Astrocyte (in vitro differentiated cells and primary cell): ENCODE results near the gene MLN. TPM values are rescaled to one million over a fixed set of nuclear protein-coding genes. Genes with fewer than 3 reads are reported as not detected.

Source experiments
- DNase-seq: peaks from one replicate; pipeline ENCODE4 v3.0.0-alpha.2; 2010; ENCODE audit warnings: low read depth
- FAIRE-seq: peaks from 2 replicates; lab custom pipeline; 2011; peaks lifted over from hg19 to GRCh38; lab: Jason Lieb, UNC
- H2AFZ ChIP-seq: 2 replicates; pipeline ENCODE4 v1.6.0; 2012; ENCODE audit warnings: low read depth, low read length, inconsistent platforms
- H3K27ac ChIP-seq: 2 replicates; pipeline ENCODE4 v1.5.1; 2011; ENCODE audit warnings: low read depth, low read length, inconsistent platforms
- H3K27me3 ChIP-seq: 2 replicates; pipeline ENCODE4 v1.6.0; 2011; ENCODE audit warnings: low read length, inconsistent platforms; ENCODE audit not compliant: insufficient read depth
- H3K36me3 ChIP-seq: 2 replicates; pipeline ENCODE4 v1.5.1; 2011; ENCODE audit warnings: low read length, inconsistent platforms; ENCODE audit not compliant: insufficient read depth
- H3K4me1 ChIP-seq: 2 replicates; pipeline ENCODE4 v1.5.1; 2011; ENCODE audit warnings: low read length, inconsistent platforms; ENCODE audit not compliant: insufficient read depth
- H3K4me2 ChIP-seq: 2 replicates; pipeline ENCODE4 v1.6.0; 2012; ENCODE audit warnings: low read length, inconsistent platforms
- H3K4me3 ChIP-seq: 2 replicates; pipeline ENCODE4 v1.5.1; 2011; ENCODE audit warnings: low read depth, mild to moderate bottlenecking, low read length, inconsistent platforms; ENCODE audit not compliant: insufficient read depth
- H3K79me2 ChIP-seq: 2 replicates; pipeline ENCODE4 v1.6.0; 2012; ENCODE audit warnings: mild to moderate bottlenecking, low read length, inconsistent platforms; ENCODE audit not compliant: insufficient read depth
- H3K9ac ChIP-seq: 2 replicates; pipeline ENCODE4 v1.6.0; 2012; ENCODE audit warnings: mild to moderate bottlenecking, low read length, inconsistent platforms
- H3K9me3 ChIP-seq: 2 replicates; pipeline ENCODE4 v1.5.1; 2012; ENCODE audit warnings: low read depth, mild to moderate bottlenecking, low read length, inconsistent platforms; ENCODE audit not compliant: insufficient read depth
- H4K20me1 ChIP-seq: 2 replicates; pipeline ENCODE4 v1.6.0; 2012; ENCODE audit warnings: low read length, inconsistent platforms; ENCODE audit not compliant: insufficient read depth
- H3K27ac Mint-ChIP-seq: one replicate; pipeline ENCODE4 v1.8.0; 2021; ENCODE audit warnings: mild to moderate bottlenecking, mixed read lengths; ENCODE audit not compliant: unreplicated experiment
- H3K27me3 Mint-ChIP-seq: one replicate; pipeline ENCODE4 v1.8.0; 2021; ENCODE audit warnings: low read depth, mixed read lengths; ENCODE audit not compliant: unreplicated experiment
- H3K36me3 Mint-ChIP-seq: one replicate; pipeline ENCODE4 v1.8.0; 2021; ENCODE audit warnings: low read depth, mixed read lengths; ENCODE audit not compliant: unreplicated experiment
- H3K4me1 Mint-ChIP-seq: one replicate; pipeline ENCODE4 v1.8.0; 2021; ENCODE audit warnings: low read depth, mixed read lengths; ENCODE audit not compliant: unreplicated experiment
- H3K4me3 Mint-ChIP-seq: one replicate; pipeline ENCODE4 v1.8.0; 2021; ENCODE audit warnings: mild to moderate bottlenecking, moderate library complexity, mixed read lengths; ENCODE audit not compliant: unreplicated experiment
- H3K9me3 Mint-ChIP-seq: one replicate; pipeline ENCODE4 v1.8.0; 2021; ENCODE audit warnings: mild to moderate bottlenecking, mixed read lengths; ENCODE audit not compliant: unreplicated experiment
- CTCF ChIP-seq: IDR thresholded peaks from 2 replicates; pipeline ENCODE4 v1.5.1; 2011; ENCODE audit warnings: low read depth, mild to moderate bottlenecking, inconsistent platforms, low read length, moderate library complexity; ENCODE audit not compliant: insufficient read depth
- EZH2 ChIP-seq: IDR thresholded peaks from 2 replicates; pipeline ENCODE4 v1.6.1; 2012; ENCODE audit warnings: mild to moderate bottlenecking, low read length, inconsistent platforms; ENCODE audit not compliant: insufficient read depth
- total RNA-seq: library from RNA; stranded (reverse); gene quantifications from 2 replicates; pipeline ENCODE4 v1.2.1, GENCODE V29; 2021

Gene MLN
- total RNA-seq, 1 donor from 2014 or later: not detected

GRCh38 chr6:33757906-33758305 is 45.9 kb downstream of the MLN start:
- TF ChIP-seq EZH2 (no peak), CTCF (no peak)
- Histone ChIP-seq H3K9me3 (no peaks in the 10 kb centered on the region), H4K20me1 (no peaks in the 10 kb centered on the region), H3K27me3 (no peaks in the 10 kb centered on the region), H3K9ac (no peak overlapping the region), H3K27ac (no peak overlapping the region), H3K4me3 (no peak overlapping the region), H2AFZ (no peak overlapping the region), H3K36me3 (no peaks in the 10 kb centered on the region), H3K4me1 (no peaks in the 10 kb centered on the region), H3K4me2 (no peak overlapping the region), H3K79me2 (no peaks in the 10 kb centered on the region)
- H3K27ac Mint-ChIP-seq: no peak overlapping the region
- FAIRE-seq: no peak
- DNase-seq: no peak
- no peaks in the 10 kb centered on the region for H3K4me1 Mint-ChIP-seq
- peaks cover 5% of the 10 kb centered on the region for H3K27me3 Mint-ChIP-seq
- H3K4me3 Mint-ChIP-seq: no peak overlapping the region
- H3K9me3 Mint-ChIP-seq: no peaks in the 10 kb centered on the region
- no peaks in the 10 kb centered on the region for H3K36me3 Mint-ChIP-seq

GRCh38 chr6:33757113-33757512 is 46.7 kb downstream of the MLN start:
- H3K4me1 Mint-ChIP-seq: no peaks in the 10 kb centered on the region
- no peaks in the 10 kb centered on the region for H3K36me3 Mint-ChIP-seq
- H3K4me3 ChIP-seq: no peak overlapping the region
- no peaks in the 10 kb centered on the region for H3K79me2 ChIP-seq
- no peak overlapping the region for H3K4me2 ChIP-seq
- H3K27me3 Mint-ChIP-seq: peaks cover under 1% of the 10 kb centered on the region
- H3K9me3 ChIP-seq: no peaks in the 10 kb centered on the region
- no peaks in the 10 kb centered on the region for H3K27me3 ChIP-seq
- no peak overlapping the region for H3K27ac Mint-ChIP-seq
- H3K9ac ChIP-seq: no peak overlapping the region
- FAIRE-seq: no peak
- H3K9me3 Mint-ChIP-seq: no peaks in the 10 kb centered on the region
- no peaks in the 10 kb centered on the region for H3K36me3 ChIP-seq
- DNase-seq: no peak
- TF ChIP-seq EZH2 (no peak), CTCF (no peak)
- H3K4me3 Mint-ChIP-seq: no peak overlapping the region
- H3K27ac ChIP-seq: no peak overlapping the region
- no peaks in the 10 kb centered on the region for H4K20me1 ChIP-seq
- no peaks in the 10 kb centered on the region for H3K4me1 ChIP-seq
- no peak overlapping the region for H2AFZ ChIP-seq

GRCh38 chr6:33756211-33756954 is 47.4 kb downstream of the MLN start:
- no peaks in the 10 kb centered on the region for H3K36me3 ChIP-seq
- TF ChIP-seq EZH2 (no peak), CTCF (no peak)
- no peaks in the 10 kb centered on the region for H3K27me3 ChIP-seq
- no peak overlapping the region for H3K9ac ChIP-seq
- H2AFZ ChIP-seq: no peak overlapping the region
- H4K20me1 ChIP-seq: no peaks in the 10 kb centered on the region
- H3K4me3 ChIP-seq: no peak overlapping the region
- H3K4me2 ChIP-seq: no peak overlapping the region
- no peak overlapping the region for H3K27ac ChIP-seq
- H3K4me3 Mint-ChIP-seq: no peak overlapping the region
- FAIRE-seq: no peak
- H3K27ac Mint-ChIP-seq: no peak overlapping the region
- DNase-seq: no peak
- H3K9me3 ChIP-seq: no peaks in the 10 kb centered on the region
- no peaks in the 10 kb centered on the region for H3K4me1 ChIP-seq
- H3K9me3 Mint-ChIP-seq: no peaks in the 10 kb centered on the region
- no peaks in the 10 kb centered on the region for H3K36me3 Mint-ChIP-seq
- H3K27me3 Mint-ChIP-seq: no peaks in the 10 kb centered on the region
- H3K4me1 Mint-ChIP-seq: no peaks in the 10 kb centered on the region
- no peaks in the 10 kb centered on the region for H3K79me2 ChIP-seq
